DND-41 (cell line): ENCODE data around the gene MAN2A1.

Source experiments
- ATAC-seq: fragments of 200-7000 bp; cut with Tn5 transposase; 3 replicates; pipeline ENCODE4 v1.9.1; 2021; ENCODE audit warnings: low read depth; ENCODE audit not compliant: insufficient read depth
- DNase-seq: peaks from one replicate; pipeline ENCODE4 v3.0.0-alpha.2; 2020
- H2AFZ ChIP-seq: 2 replicates; pipeline ENCODE4 v1.6.0; 2012; ENCODE audit warnings: low read depth, low read length
- H3K27ac ChIP-seq: 2 replicates; pipeline ENCODE4 v1.5.1; 2012; ENCODE audit warnings: low read length, inconsistent platforms
- H3K27me3 ChIP-seq: fragments of 200-600 bp; sonication (generic); 2 replicates; pipeline ENCODE4 v1.6.0; 2012; ENCODE audit warnings: low read length, mild to moderate bottlenecking, inconsistent platforms; ENCODE audit not compliant: insufficient read depth, poor library complexity
- H3K36me3 ChIP-seq: 2 replicates; pipeline ENCODE4 v1.5.1; 2012; ENCODE audit warnings: low read length, inconsistent platforms; ENCODE audit not compliant: insufficient read depth
- H3K4me1 ChIP-seq: 2 replicates; pipeline ENCODE4 v1.5.1; 2012; ENCODE audit warnings: mild to moderate bottlenecking, low read length; ENCODE audit not compliant: insufficient read depth
- H3K4me2 ChIP-seq: 2 replicates; pipeline ENCODE4 v1.6.0; 2012; ENCODE audit warnings: mild to moderate bottlenecking, moderate library complexity, low read length, inconsistent platforms; ENCODE audit not compliant: insufficient read depth
- H3K4me3 ChIP-seq, 2 experiments: fragments of 200-600 bp in 1 of 2; shearing (Covaris generic) in 1 of 2; 2 replicates each; pipeline ENCODE4 v1.5.1; 2012 to 2016; ENCODE audit warnings: inconsistent platforms in 2 of 2, low read length in 2 of 2, mild to moderate bottlenecking in 2 of 2, low read depth in 1 of 2, moderate library complexity in 1 of 2
- H3K79me2 ChIP-seq: 2 replicates; pipeline ENCODE4 v1.6.0; 2012; ENCODE audit warnings: low read length, inconsistent platforms; ENCODE audit not compliant: insufficient read depth
- H3K9ac ChIP-seq: 2 replicates; pipeline ENCODE4 v1.6.0; 2012; ENCODE audit warnings: low read depth, mild to moderate bottlenecking, inconsistent platforms, low read length, moderate library complexity
- H3K9me3 ChIP-seq: 2 replicates; pipeline ENCODE4 v1.5.1; 2012; ENCODE audit warnings: low read length, moderate library complexity, mild to moderate bottlenecking, inconsistent platforms; ENCODE audit not compliant: insufficient read depth, severe bottlenecking
- H4K20me1 ChIP-seq: 2 replicates; pipeline ENCODE4 v1.6.0; 2012; ENCODE audit warnings: low read length; ENCODE audit not compliant: insufficient read depth
- EZH2 ChIP-seq: IDR thresholded peaks from 3 replicates; pipeline ENCODE4 v1.6.1; 2012; ENCODE audit warnings: borderline replicate concordance, low read depth, mild to moderate bottlenecking, moderate library complexity, low read length, inconsistent platforms; ENCODE audit not compliant: severe bottlenecking
- TF ChIP-seq, protein P1 (sequence below): IDR thresholded peaks from 2 replicates; pipeline ENCODE4 v1.5.1; 2012; ENCODE audit warnings: borderline replicate concordance, low read length, moderate library complexity, mild to moderate bottlenecking; ENCODE audit not compliant: poor library complexity, severe bottlenecking; ENCODE audit errors: extremely low read depth

MAN2A1 gene

DNA sequence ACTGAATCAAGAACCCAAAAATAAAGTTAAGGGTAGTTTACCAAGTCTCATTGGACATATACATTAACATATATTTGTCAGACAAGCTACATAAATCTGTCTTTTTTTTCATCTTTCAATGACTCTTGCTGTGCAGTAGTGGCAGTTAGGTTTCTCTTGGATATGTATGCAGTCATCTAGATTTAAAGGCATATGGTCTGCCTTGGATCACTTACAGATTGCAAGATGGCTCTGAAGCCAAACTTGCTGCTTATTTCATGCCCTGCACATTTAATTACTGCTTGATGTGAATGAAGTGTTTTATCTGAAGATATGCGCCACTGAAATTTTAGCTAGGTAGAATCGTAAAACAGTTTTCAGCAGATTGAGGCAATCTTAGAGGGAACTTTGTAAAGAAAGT is 18.6 kb upstream of the MAN2A1 start:
- Histone ChIP-seq H3K9me3 (no peaks in the 10 kb centered on the region), H3K4me2 (no peak overlapping the region), H3K79me2 (no peaks in the 10 kb centered on the region), H2AFZ (no peak overlapping the region), H3K36me3 (no peaks in the 10 kb centered on the region), H4K20me1 (no peaks in the 10 kb centered on the region), H3K27me3 (no peaks in the 10 kb centered on the region), H3K4me1 (no peaks in the 10 kb centered on the region), H3K27ac (no peak overlapping the region), H3K9ac (no peak overlapping the region), H3K4me3 (no peak overlapping the region)
- ATAC-seq, result no peak
- TF ChIP-seq, protein P1, sequence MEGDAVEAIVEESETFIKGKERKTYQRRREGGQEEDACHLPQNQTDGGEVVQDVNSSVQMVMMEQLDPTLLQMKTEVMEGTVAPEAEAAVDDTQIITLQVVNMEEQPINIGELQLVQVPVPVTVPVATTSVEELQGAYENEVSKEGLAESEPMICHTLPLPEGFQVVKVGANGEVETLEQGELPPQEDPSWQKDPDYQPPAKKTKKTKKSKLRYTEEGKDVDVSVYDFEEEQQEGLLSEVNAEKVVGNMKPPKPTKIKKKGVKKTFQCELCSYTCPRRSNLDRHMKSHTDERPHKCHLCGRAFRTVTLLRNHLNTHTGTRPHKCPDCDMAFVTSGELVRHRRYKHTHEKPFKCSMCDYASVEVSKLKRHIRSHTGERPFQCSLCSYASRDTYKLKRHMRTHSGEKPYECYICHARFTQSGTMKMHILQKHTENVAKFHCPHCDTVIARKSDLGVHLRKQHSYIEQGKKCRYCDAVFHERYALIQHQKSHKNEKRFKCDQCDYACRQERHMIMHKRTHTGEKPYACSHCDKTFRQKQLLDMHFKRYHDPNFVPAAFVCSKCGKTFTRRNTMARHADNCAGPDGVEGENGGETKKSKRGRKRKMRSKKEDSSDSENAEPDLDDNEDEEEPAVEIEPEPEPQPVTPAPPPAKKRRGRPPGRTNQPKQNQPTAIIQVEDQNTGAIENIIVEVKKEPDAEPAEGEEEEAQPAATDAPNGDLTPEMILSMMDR, result no peak
- no peak for TF ChIP-seq EZH2
- DNase-seq, result no peak

- no peaks in the 10 kb centered on the region for H3K27me3 ChIP-seq
- no peaks in the 10 kb centered on the region for H3K4me1 ChIP-seq
- no peak overlapping the region for H3K27ac ChIP-seq
- no peak overlapping the region for H2AFZ ChIP-seq
- H3K9me3 ChIP-seq, result no peaks in the 10 kb centered on the region
- H4K20me1 ChIP-seq, result no peaks in the 10 kb centered on the region
- DNase-seq (no peak), ATAC-seq (no peak)
- TF ChIP-seq, protein P1, result no peak
- TF ChIP-seq EZH2, result no peak
- no peaks in the 10 kb centered on the region for H3K79me2 ChIP-seq
- H3K9ac ChIP-seq, result no peak overlapping the region
- no peaks in the 10 kb centered on the region for H3K36me3 ChIP-seq
- no peak overlapping the region for H3K4me3 ChIP-seq
- H3K4me2 ChIP-seq, result no peak overlapping the region
These were observed 15.1 kb upstream of the MAN2A1 start for GRCh38 chr5:109674596-109674995.

DNA sequence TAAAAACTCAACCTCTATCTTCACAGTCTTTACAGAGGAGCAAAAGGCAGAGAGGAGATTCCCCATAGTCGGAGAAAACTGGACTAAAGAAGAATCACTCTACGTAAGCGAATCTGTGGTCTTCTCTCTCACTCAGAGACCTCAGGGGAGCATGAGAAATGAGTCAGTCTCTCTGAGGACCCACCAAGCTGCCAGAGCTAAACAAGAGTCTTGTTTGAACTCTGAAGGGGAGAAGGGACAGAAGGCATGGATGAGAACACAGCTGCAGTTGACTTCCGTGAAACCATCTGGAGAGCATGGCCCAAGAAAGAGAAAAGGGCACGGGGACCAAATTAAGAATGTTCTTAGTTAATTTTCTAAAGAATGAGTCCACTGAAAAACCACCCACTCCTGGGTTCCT is 12.8 kb upstream of the MAN2A1 start:
- Histone ChIP-seq H3K79me2 (no peaks in the 10 kb centered on the region), H3K9ac (no peak overlapping the region), H3K4me3 (no peak overlapping the region), H3K4me1 (no peaks in the 10 kb centered on the region), H3K9me3 (no peaks in the 10 kb centered on the region), H3K4me2 (no peak overlapping the region), H4K20me1 (no peaks in the 10 kb centered on the region), H3K27me3 (no peaks in the 10 kb centered on the region), H3K36me3 (no peaks in the 10 kb centered on the region), H2AFZ (no peak overlapping the region), H3K27ac (no peak overlapping the region)
- no peak for DNase-seq
- TF ChIP-seq EZH2, result no peak
- TF ChIP-seq, protein P1, result no peak
- ATAC-seq, result no peak

DNA sequence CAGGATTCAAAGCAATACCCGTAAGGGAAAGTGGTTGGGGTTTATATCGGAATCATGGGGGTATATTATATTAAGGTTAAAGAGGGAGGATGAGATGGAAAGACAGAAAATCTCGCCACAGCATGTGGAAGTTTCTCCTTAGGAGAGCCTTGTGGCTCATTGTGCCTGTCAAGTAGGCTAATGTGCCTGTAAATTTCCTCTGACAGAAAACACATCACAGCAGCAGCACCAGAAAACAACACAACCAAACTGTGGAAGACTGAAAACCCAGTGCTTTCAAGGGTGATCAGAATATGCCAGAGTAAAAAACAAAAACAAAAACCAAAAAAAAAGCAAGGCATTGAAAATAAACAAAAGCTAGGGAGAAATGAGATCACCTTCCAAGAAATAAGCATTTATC is 11.3 kb upstream of the MAN2A1 start:
- Histone ChIP-seq H3K9ac (no peak overlapping the region), H3K4me2 (no peak overlapping the region), H3K36me3 (no peaks in the 10 kb centered on the region), H3K79me2 (no peaks in the 10 kb centered on the region), H3K4me1 (no peaks in the 10 kb centered on the region), H4K20me1 (no peaks in the 10 kb centered on the region), H3K27me3 (no peaks in the 10 kb centered on the region), H3K27ac (no peak overlapping the region), H3K4me3 (no peak overlapping the region), H2AFZ (no peak overlapping the region), H3K9me3 (no peaks in the 10 kb centered on the region)
- no peak for ATAC-seq
- TF ChIP-seq, protein P1, result no peak
- no peak for TF ChIP-seq EZH2
- DNase-seq, result no peak
